Stomach (tissue), 9 donors: ENCODE measurements around the gene MYBBP1A. TPM values are rescaled to one million over a fixed set of nuclear protein-coding genes. Genes with fewer than 3 reads are reported as not detected.

Source experiments
- DNase-seq, 2 donors: peaks; one replicate each; pipeline versions ENCODE4 v3.0.0 to v3.0.0-alpha.2; 2013 to 2019
- H3K27ac ChIP-seq, 5 donors: fragments of 200-600 bp in 4 of 5; sonication (generic) in 4 of 5; one replicate each; pipeline ENCODE4 v1.5.1; 2013 to 2019; ENCODE audit warnings: mild to moderate bottlenecking in 1 of 5, moderate library complexity in 1 of 5
- H3K27me3 ChIP-seq, 3 donors: fragments of 200-600 bp; sonication (generic); one replicate each; pipeline ENCODE4 v1.5.1; 2017 to 2019; ENCODE audit warnings: mixed run types in 1 of 3
- H3K36me3 ChIP-seq, 4 donors: fragments of 200-600 bp; sonication (generic); 1 replicate in 3 of 4; 2 replicates in 1 of 4; pipeline ENCODE4 v1.5.1; 2016 to 2019
- H3K4me1 ChIP-seq, 4 donors: fragments of 200-600 bp; sonication (generic); one replicate each; pipeline ENCODE4 v1.5.1; 2016 to 2019
- H3K4me3 ChIP-seq, 4 donors: fragments of 200-600 bp; sonication (generic) in 3 of 4; one replicate each; pipeline ENCODE4 v1.5.1; 2016 to 2019; ENCODE audit warnings: mild to moderate bottlenecking in 1 of 4
- H3K9me3 ChIP-seq, 4 donors: fragments of 200-600 bp; sonication (generic); one replicate each; pipeline ENCODE4 v1.5.1; 2016 to 2019
- CTCF ChIP-seq, 7 experiments: fragments of 450-650 bp in 4 of 7; fragments of 200-600 bp in 3 of 7; sonication (generic) in 3 of 7; IDR thresholded peaks; one replicate each; pipeline ENCODE4 v1.5.1; 2016 to 2019; ENCODE audit warnings: antibody characterized with exemption in 7 of 7, control low read depth in 2 of 7, mild to moderate bottlenecking in 1 of 7
- EP300 ChIP-seq: sonication (generic); formaldehyde crosslinking; IDR thresholded peaks from one replicate; pipeline ENCODE4 v1.6.1; 2017; ENCODE audit warnings: antibody characterized with exemption
- POLR2A ChIP-seq, 4 donors: fragments of 450-650 bp; IDR thresholded peaks; one replicate each; pipeline ENCODE4 v1.6.1; 2016; ENCODE audit warnings: antibody characterized with exemption in 4 of 4, control low read depth in 2 of 4, mild to moderate bottlenecking in 1 of 4, moderate library complexity in 1 of 4
- POLR2AphosphoS5 ChIP-seq, 3 donors: sonication (generic); formaldehyde crosslinking; IDR thresholded peaks; one replicate each; pipeline ENCODE4 v1.6.1; 2016; ENCODE audit warnings: antibody characterized with exemption in 3 of 3
- WGBS, 5 donors: extraction: QIAGEN DNeasy Blood & Tissue Kit in 3 of 5; methylation state at CpG; one replicate each; pipeline versions ENCODE4 v1.1.5 to v1.1.7; 2013 to 2018; 5-methylcytosine and 5-hydroxymethylcytosine counted together
- intact Hi-C: fragments of 100-400 bp; cut with DNase I; formaldehyde crosslinking; loops from one replicate; pipeline ENCODE4 v1.15.1; 2023; ENCODE audit warnings: low total_unique reads
- polyA plus RNA-seq, 3 donors: library from polyadenylated mRNA; stranded (reverse); fragments of 200-250 nt; gene quantifications; one replicate each; pipeline ENCODE4 v1.2.3, GENCODE V29; 2013
- total RNA-seq, 5 donors: library from RNA; depleted of rRNA; stranded (reverse); fragments of >200 nt; gene quantifications; one replicate each; pipeline versions ENCODE4 v1.1.0 to v1.2.3, GENCODE V29; 2014 to 2016
- donor health status: healthy with polysubstance abuse.
- donor health status: Bipolar disorder and iron deficiency.
- donor health status: healthy.

The MYBBP1A gene
- total and polyA plus RNA-seq, 8 donors, result 14.1 to 237 (median 44.5) TPM

GRCh38 chr17:4545217-4545951, 9.8 kb downstream of the MYBBP1A start:
- 90 to 98% (median 93%) methylated on average over 20 to 32 of the region's 32 CpGs for WGBS, 5 donors
- TF ChIP-seq POLR2AphosphoS5 (IDR thresholded peaks at IDR 0.05) (no peak), POLR2A (IDR thresholded peaks at IDR 0.05) (no peak), CTCF (IDR thresholded peaks at IDR 0.05) (no peak), EP300 (no peak)
- DNase-seq, result no peak
- H3K4me3 ChIP-seq, result no peak overlapping the region
- H3K27ac ChIP-seq, result no peak overlapping the region
- H3K27me3 ChIP-seq, result no peaks in the 10 kb centered on the region
- peaks cover 66 to 100% (median 100%) of the 10 kb centered on the region in 4 donors for H3K36me3 ChIP-seq
- intact Hi-C loops, result loop anchor here (10.0 kb wide), 1 partner anchor 121 kb away; no protein-coding TSS in a partner anchor
- peaks cover 9 to 22% (median 13%) of the 10 kb centered on the region in 4 donors for H3K4me1 ChIP-seq
- no peaks in the 10 kb centered on the region for H3K9me3 ChIP-seq

DNA sequence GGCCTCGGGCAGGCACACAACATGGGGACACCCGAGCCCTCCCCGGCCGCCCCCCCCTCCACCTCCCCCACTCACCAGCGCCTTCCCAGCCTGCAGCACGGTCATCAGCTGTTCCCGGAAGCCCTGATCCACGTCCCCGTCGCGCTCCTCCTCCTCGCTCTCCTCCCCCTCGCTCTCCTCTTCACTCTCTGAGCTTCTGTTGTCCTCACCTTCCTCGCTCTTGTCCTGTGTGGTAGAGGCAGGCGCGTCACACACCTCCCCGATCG, 10.3 kb downstream of the MYBBP1A start:
- Histone ChIP-seq H3K27ac (no peak overlapping the region), H3K9me3 (no peaks in the 10 kb centered on the region), H3K4me1 (peaks cover 9 to 27% (median 15%) of the 10 kb centered on the region in 4 donors), H3K27me3 (no peaks in the 10 kb centered on the region), H3K36me3 (peaks cover 65 to 100% (median 100%) of the 10 kb centered on the region in 4 donors), H3K4me3 (no peak overlapping the region)
- TF ChIP-seq CTCF (IDR thresholded peaks at IDR 0.05) (no peak), POLR2AphosphoS5 (IDR thresholded peaks at IDR 0.05) (no peak), EP300 (no peak), POLR2A (IDR thresholded peaks at IDR 0.05) (no peak)
- intact Hi-C loops, result loop anchor here (10.0 kb wide), 1 partner anchor 120 kb away; no protein-coding TSS in a partner anchor
- WGBS, 5 donors, result 84 to 94% (median 90%) methylated on average over 16 to 18 of the region's 18 CpGs
- no peak for DNase-seq

- no peaks in the 10 kb centered on the region for H3K9me3 ChIP-seq
- intact Hi-C loops, result loop anchor here (10.0 kb wide), 1 partner anchor 120 kb away; no protein-coding TSS in a partner anchor
- TF ChIP-seq EP300 (no peak), POLR2A (IDR thresholded peaks at IDR 0.05) (no peak), POLR2AphosphoS5 (IDR thresholded peaks at IDR 0.05) (no peak), CTCF (IDR thresholded peaks at IDR 0.05) (no peak)
- no peak for DNase-seq
- H3K36me3 ChIP-seq, result peaks cover 67 to 100% (median 100%) of the 10 kb centered on the region in 4 donors
- H3K27me3 ChIP-seq, result no peaks in the 10 kb centered on the region
- no peak overlapping the region for H3K27ac ChIP-seq
- H3K4me3 ChIP-seq, result no peak overlapping the region
- peaks cover 9 to 28% (median 18%) of the 10 kb centered on the region in 4 donors for H3K4me1 ChIP-seq
- 87 to 94% (median 91%) methylated on average over 26 to 37 of the region's 37 CpGs for WGBS, 5 donors
Observed at GRCh38 chr17:4544135-4544950, 10.8 kb downstream of the MYBBP1A start.

DNA sequence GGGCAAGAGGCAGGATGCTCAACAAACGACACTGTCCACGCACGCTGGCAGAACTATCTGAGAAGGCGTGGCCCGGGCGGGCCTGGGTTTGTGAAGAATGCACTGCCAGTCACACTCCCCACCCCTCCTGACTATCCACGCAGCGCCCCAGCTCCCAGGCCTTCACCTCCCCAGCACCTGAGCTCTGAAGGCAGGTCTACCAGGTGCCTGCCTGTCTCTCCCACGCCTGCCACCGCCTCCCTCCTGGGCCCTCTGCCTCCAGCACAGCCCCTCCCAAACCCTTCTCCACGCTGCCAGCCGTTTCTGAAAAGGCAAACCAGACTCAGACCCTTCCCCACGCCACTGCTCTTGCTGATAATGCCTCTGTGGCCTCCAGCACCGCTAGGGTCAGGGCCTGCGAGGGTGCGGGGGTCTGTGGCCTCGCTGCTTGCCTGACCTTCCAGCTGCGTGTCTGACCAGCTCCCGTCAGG, 11.6 kb downstream of the MYBBP1A start:
- Histone ChIP-seq H3K27me3 (no peaks in the 10 kb centered on the region), H3K4me1 (peaks cover 11 to 30% (median 20%) of the 10 kb centered on the region in 4 donors), H3K9me3 (no peaks in the 10 kb centered on the region), H3K27ac (no peak overlapping the region), H3K4me3 (no peak overlapping the region), H3K36me3 (peaks cover 67 to 100% (median 100%) of the 10 kb centered on the region in 4 donors)
- 55 to 73% (median 69%) methylated on average over 15 to 19 of the region's 19 CpGs for WGBS, 5 donors
- intact Hi-C loops, result loop anchor here (10.0 kb wide), 1 partner anchor 119 kb away; no protein-coding TSS in a partner anchor
- TF ChIP-seq POLR2AphosphoS5 (IDR thresholded peaks at IDR 0.05) (no peak), POLR2A (IDR thresholded peaks at IDR 0.05) (no peak), CTCF (IDR thresholded peaks at IDR 0.05) (no peak), EP300 (no peak)
- DNase-seq, result no peak
